Upper lobe of left lung (tissue), 6 donors: ENCODE data around the gene PHF21B. TPM values are rescaled to one million over a fixed set of nuclear protein-coding genes. Genes with fewer than 3 reads are reported as not detected.
A peak's percentile ranks its signal among the peaks of the same experiment; 100 is the strongest.

Experiments
- ATAC-seq, 2 donors: fragments of 200-7000 bp; cut with Tn5 transposase; one replicate each; pipeline ENCODE4 v1.9.1; 2022; ENCODE audit warnings: mild to moderate bottlenecking in 2 of 2, moderate library complexity in 2 of 2; ENCODE audit not compliant: low FRiP score in 2 of 2
- DNase-seq, 2 donors: peaks; one replicate each; pipeline ENCODE4 v3.0.0-alpha.2; 2019 to 2020
- H3K27ac ChIP-seq, 4 donors: fragments of 200-600 bp; sonication (generic); one replicate each; pipeline ENCODE4 v1.5.1; 2016 to 2019
- H3K27me3 ChIP-seq, 4 donors: fragments of 200-600 bp; sonication (generic); one replicate each; pipeline ENCODE4 v1.5.1; 2017 to 2019
- H3K36me3 ChIP-seq, 4 donors: fragments of 200-600 bp; sonication (generic); one replicate each; pipeline ENCODE4 v1.5.1; 2016 to 2019
- H3K4me1 ChIP-seq, 4 donors: fragments of 200-600 bp; sonication (generic); one replicate each; pipeline ENCODE4 v1.5.1; 2018 to 2019
- H3K4me3 ChIP-seq, 4 donors: fragments of 200-600 bp; sonication (generic); one replicate each; pipeline ENCODE4 v1.5.1; 2017 to 2019; ENCODE audit warnings: mild to moderate bottlenecking in 2 of 4, moderate library complexity in 1 of 4
- H3K9me3 ChIP-seq, 4 donors: fragments of 200-600 bp; sonication (generic); one replicate each; pipeline ENCODE4 v1.5.1; 2018 to 2019
- CTCF ChIP-seq, 6 experiments: fragments of 450-650 bp in 4 of 6; fragments of 200-600 bp in 2 of 6; sonication (generic) in 2 of 6; IDR thresholded peaks; one replicate each; pipeline ENCODE4 v1.5.1; 2016 to 2019; ENCODE audit warnings: antibody characterized with exemption in 6 of 6
- EP300 ChIP-seq, 4 donors: sonication (generic); formaldehyde crosslinking; IDR thresholded peaks; one replicate each; pipeline ENCODE4 v1.5.1; 2017; ENCODE audit warnings: antibody characterized with exemption in 4 of 4, control low read depth in 2 of 4
- POLR2A ChIP-seq, 4 donors: fragments of 450-650 bp; IDR thresholded peaks; one replicate each; pipeline ENCODE4 v1.5.1; 2016 to 2017; ENCODE audit warnings: antibody characterized with exemption in 4 of 4, mild to moderate bottlenecking in 2 of 4
- POLR2AphosphoS5 ChIP-seq, 2 donors: sonication (generic); formaldehyde crosslinking; IDR thresholded peaks; one replicate each; pipeline ENCODE4 v1.5.1; 2017; ENCODE audit warnings: antibody characterized with exemption in 2 of 2
- WGBS, 2 donors: methylation state at CpG; one replicate each; pipeline ENCODE4 v1.1.5; 2017 to 2018; 5-methylcytosine and 5-hydroxymethylcytosine counted together
- total RNA-seq, 6 donors: library from RNA; depleted of rRNA in 4 of 6; stranded (reverse); fragments of >200 nt in 4 of 6; gene quantifications; one replicate each; pipeline versions ENCODE4 v1.1.0 to v1.2.1, GENCODE V29; 2016 to 2021
- donor health status: DM: no; HTN: no; CAD: no; lungs with moderate emphysema.
- donor health status: DM: no; HTN: yes; CAD: no; lungs with severe emphysema.

Gene PHF21B
- total RNA-seq, 6 donors from 2014 or later: 0.06 to 0.24 TPM; not detected in 4

GRCh38 chr22:44937216-44937615 is 72.6 kb downstream of the PHF21B start:
- Histone ChIP-seq H3K4me1 (no peaks in the 10 kb centered on the region), H3K36me3 (no peaks in the 10 kb centered on the region), H3K27ac (no peak overlapping the region), H3K27me3 (no peaks in the 10 kb centered on the region), H3K4me3 (no peak overlapping the region), H3K9me3 (no peaks in the 10 kb centered on the region)
- no peak for ATAC-seq
- DNase-seq: no peak
- TF ChIP-seq POLR2A (IDR thresholded peaks at IDR 0.05): no peak
- TF ChIP-seq CTCF (IDR thresholded peaks at IDR 0.05): no peak
- TF ChIP-seq EP300 (IDR thresholded peaks at IDR 0.05): no peak
- TF ChIP-seq POLR2AphosphoS5 (IDR thresholded peaks at IDR 0.05): no peak
- WGBS, 2 donors: 69 to 88% methylated on average over 8 of the region's 8 CpGs

- ATAC-seq (no peak), DNase-seq (no peak)
- no peaks in the 10 kb centered on the region for H3K9me3 ChIP-seq
- no peak overlapping the region for H3K4me3 ChIP-seq
- no peak overlapping the region for H3K27ac ChIP-seq
- H3K27me3 ChIP-seq: no peaks in the 10 kb centered on the region
- no peak for TF ChIP-seq POLR2AphosphoS5 (IDR thresholded peaks at IDR 0.05)
- TF ChIP-seq EP300 (IDR thresholded peaks at IDR 0.05): no peak
- no peak for TF ChIP-seq POLR2A (IDR thresholded peaks at IDR 0.05)
- TF ChIP-seq CTCF (IDR thresholded peaks at IDR 0.05): no peak
- no peaks in the 10 kb centered on the region for H3K36me3 ChIP-seq
- H3K4me1 ChIP-seq: no peaks in the 10 kb centered on the region
- WGBS, 2 donors: 78 to 86% methylated on average over 16 of the region's 16 CpGs
These were observed 73.6 kb downstream of the PHF21B start for GRCh38 chr22:44936201-44936600.

GRCh38 chr22:44935724-44936123 is 74.1 kb downstream of the PHF21B start:
- Histone ChIP-seq H3K27ac (no peak overlapping the region), H3K27me3 (no peaks in the 10 kb centered on the region), H3K4me1 (no peaks in the 10 kb centered on the region), H3K9me3 (no peaks in the 10 kb centered on the region), H3K36me3 (no peaks in the 10 kb centered on the region), H3K4me3 (no peak overlapping the region)
- WGBS, 2 donors: 67 to 77% methylated on average over 6 to 11 of the region's 11 CpGs
- no peak for DNase-seq
- TF ChIP-seq CTCF (IDR thresholded peaks at IDR 0.05): no peak
- no peak for TF ChIP-seq POLR2AphosphoS5 (IDR thresholded peaks at IDR 0.05)
- no peak for TF ChIP-seq POLR2A (IDR thresholded peaks at IDR 0.05)
- ATAC-seq: no peak

- H3K27ac ChIP-seq: no peak overlapping the region
- H3K9me3 ChIP-seq: no peaks in the 10 kb centered on the region
- H3K4me3 ChIP-seq: no peak overlapping the region
- no peaks in the 10 kb centered on the region for H3K4me1 ChIP-seq
- H3K27me3 ChIP-seq: no peaks in the 10 kb centered on the region
- 65 to 77% methylated on average over 4 to 6 of the region's 6 CpGs for WGBS, 2 donors
- no peaks in the 10 kb centered on the region for H3K36me3 ChIP-seq
- ATAC-seq: peak in 1 of 2 donors; percentile 8
- DNase-seq: no peak
- TF ChIP-seq POLR2A (IDR thresholded peaks at IDR 0.05): no peak
- no peak for TF ChIP-seq POLR2AphosphoS5 (IDR thresholded peaks at IDR 0.05)
- no peak for TF ChIP-seq EP300 (IDR thresholded peaks at IDR 0.05)
- no peak for TF ChIP-seq CTCF (IDR thresholded peaks at IDR 0.05)
These were observed 75.4 kb downstream of the PHF21B start for GRCh38 chr22:44934454-44934735.

- Histone ChIP-seq H3K4me1 (no peaks in the 10 kb centered on the region), H3K9me3 (no peaks in the 10 kb centered on the region), H3K27ac (no peak overlapping the region), H3K27me3 (no peaks in the 10 kb centered on the region), H3K36me3 (no peaks in the 10 kb centered on the region), H3K4me3 (no peak overlapping the region)
- no peak for ATAC-seq
- no peak for DNase-seq
- 50 to 64% methylated on average over 18 to 22 of the region's 22 CpGs for WGBS, 2 donors
- TF ChIP-seq EP300 (IDR thresholded peaks at IDR 0.05): no peak
- no peak for TF ChIP-seq POLR2AphosphoS5 (IDR thresholded peaks at IDR 0.05)
- no peak for TF ChIP-seq POLR2A (IDR thresholded peaks at IDR 0.05)
- TF ChIP-seq CTCF (IDR thresholded peaks at IDR 0.05): no peak
These were observed 75.9 kb downstream of the PHF21B start for GRCh38 chr22:44933666-44934453.
